ENCODE results near the gene CDK4.
A peak's percentile ranks its signal among the peaks of the same experiment; 100 is the strongest.
"Not testable (repeated sequence)": the region's sequence is repeated elsewhere in the genome, so short reads cannot be mapped to it uniquely, and the experiment has no call there.

CDK4 gene
- total RNA-seq: 52.1 to 223 reads per million in 2 experiments

DNA sequence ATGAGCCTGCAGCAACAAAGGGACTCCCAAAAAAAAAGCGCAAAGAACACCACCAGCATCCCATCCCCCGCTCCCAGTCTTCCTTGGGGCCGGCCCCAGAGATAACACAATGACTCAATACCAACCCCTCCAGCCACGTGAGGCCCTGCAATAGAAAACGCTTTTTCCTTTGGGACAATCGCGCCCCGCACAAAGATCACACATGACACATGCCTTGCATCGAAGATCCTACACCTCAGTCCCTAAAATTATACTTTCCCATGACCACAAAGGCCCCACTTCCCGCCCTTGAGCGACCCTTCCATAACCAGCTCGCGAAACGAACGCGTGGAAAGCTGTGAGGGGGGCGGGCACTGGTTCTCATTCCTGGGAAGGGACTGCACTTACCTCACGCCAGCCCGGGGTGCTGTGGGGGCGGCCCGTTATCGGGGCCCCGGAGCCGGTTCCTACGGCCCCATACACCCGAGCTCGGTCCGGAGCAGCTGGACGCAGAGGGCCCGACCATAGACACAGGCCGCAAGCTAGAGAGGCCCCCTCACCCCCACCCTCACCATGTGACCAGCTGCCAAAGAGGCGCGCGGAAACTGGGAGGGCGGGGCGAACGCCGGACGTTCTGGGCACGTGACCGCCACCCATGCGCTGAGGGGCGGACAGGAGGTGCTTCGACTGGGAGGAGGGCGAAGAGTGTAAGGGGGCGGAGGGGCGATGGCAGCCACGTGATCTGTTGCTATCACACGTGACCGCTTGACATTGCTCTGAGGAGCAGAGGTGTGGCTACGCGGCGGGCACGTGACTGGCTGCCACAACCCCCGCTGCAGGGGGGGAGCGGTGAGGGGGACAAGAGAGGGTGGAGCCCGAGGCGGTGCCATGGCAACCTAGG lies at the start of gene CDK4:
CDK4 (minus strand) TSS at position 523 of the 880 bp plus-strand sequence. CDS start 593 bp downstream, outside the sequence.
- DNase-seq (ENCODE audit: low read depth): peak; percentile 99

- no peak for DNase-seq (ENCODE audit: low read depth)
Observed at GRCh38 chr12:57800965-57801364, 48.9 kb upstream of the CDK4 start.

DNA sequence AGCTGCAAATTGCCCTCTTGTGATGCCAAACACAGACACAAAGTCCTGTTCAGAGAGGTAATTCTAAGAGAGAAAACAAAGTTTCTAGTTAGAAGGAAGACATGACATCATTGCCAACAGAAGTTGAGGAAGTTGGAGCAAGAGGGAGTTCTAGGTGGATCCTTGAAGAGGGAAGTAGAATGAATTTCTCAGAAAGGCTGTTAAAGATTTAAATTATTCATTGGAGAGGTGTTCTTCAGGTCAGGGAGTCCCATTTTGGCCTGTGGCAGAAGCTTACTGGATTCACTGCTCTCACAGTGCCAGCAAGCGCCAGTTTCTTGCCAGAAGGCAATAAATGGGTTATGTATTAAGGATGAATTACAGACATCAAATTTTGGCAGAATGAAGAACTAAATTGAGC lies 45.8 kb upstream of the CDK4 start:
- no peak for DNase-seq (ENCODE audit: low read depth)

DNA sequence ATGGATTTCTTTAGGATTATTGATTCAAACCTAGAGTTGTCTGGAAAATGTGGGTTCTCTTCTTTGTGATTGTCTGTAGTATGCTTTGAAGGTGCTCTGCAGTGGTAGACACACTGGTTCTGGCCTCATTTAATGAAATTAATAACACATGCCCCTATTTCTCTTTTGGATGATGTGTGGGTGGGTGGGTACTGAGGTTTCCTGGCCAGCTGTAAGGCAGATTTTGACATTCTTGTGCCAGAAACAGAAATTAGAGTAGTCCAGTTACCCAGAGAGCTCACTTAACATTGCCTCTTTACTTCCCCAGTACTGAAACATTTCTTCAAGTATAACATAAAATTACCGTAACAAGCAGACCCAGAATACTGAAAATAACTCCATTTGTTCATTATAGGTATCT lies 44.9 kb upstream of the CDK4 start:
- DNase-seq (ENCODE audit: low read depth): no peak

GRCh38 chr12:57795354-57795753 lies 43.2 kb upstream of the CDK4 start:
- DNase-seq (ENCODE audit: low read depth): no peak

DNA sequence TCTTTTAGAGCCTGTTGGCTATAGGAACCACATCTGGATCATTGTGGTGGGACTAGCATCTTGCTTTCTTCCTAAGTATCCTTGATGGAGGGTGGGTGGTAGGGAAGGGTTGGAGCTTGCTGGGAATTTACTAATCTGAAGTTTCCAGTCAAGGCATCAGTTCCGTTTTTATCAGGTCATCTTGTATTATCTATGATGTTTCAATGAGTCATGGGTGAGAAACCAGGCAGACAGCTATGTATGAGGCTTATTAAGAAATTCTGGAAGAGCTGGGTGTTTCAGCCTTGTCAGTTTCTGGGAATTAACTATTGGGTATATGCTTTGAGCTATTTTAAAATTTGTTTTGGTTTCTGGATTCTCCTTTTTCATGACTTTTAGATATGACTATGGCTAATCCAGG lies 41.8 kb upstream of the CDK4 start:
- no peak for DNase-seq (ENCODE audit: low read depth)

DNA sequence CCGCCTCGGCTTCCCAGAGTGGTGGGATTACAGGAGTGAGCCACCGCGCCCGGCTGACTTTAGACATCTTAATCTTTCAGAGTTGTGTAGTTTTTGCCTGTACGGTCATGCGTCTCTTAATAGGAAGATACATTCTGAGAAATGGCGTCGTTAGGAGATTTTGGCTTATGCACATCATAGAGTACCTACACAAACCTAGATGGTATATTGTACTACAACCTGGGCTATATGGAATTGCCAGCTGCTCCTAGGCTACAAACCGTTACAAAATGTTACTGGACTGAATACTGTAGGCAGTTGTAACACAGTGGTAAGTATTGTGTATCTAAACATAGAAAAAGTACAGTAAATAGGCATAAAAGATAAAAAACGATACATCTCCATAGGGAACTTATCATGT lies 31.8 kb upstream of the CDK4 start:
- DNase-seq (ENCODE audit: low read depth): no peak

DNA sequence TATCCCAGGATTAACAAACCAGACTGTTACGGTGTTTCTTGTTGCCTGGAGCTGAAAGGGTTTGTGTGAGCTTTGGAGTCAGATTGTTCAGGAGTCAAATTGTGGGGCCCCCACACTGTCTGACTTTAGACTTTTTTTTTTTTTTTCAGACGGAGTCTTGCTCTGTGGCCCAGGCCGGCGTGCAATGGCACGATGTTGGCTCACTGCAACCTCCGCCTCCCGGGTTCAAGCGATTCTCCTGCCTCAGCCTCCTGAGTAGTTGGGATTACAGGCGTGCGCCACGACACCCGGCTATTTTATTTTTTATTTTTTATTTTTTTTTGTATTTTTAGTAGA lies 31.3 kb upstream of the CDK4 start:
- no peak for DNase-seq (ENCODE audit: low read depth)

DNA sequence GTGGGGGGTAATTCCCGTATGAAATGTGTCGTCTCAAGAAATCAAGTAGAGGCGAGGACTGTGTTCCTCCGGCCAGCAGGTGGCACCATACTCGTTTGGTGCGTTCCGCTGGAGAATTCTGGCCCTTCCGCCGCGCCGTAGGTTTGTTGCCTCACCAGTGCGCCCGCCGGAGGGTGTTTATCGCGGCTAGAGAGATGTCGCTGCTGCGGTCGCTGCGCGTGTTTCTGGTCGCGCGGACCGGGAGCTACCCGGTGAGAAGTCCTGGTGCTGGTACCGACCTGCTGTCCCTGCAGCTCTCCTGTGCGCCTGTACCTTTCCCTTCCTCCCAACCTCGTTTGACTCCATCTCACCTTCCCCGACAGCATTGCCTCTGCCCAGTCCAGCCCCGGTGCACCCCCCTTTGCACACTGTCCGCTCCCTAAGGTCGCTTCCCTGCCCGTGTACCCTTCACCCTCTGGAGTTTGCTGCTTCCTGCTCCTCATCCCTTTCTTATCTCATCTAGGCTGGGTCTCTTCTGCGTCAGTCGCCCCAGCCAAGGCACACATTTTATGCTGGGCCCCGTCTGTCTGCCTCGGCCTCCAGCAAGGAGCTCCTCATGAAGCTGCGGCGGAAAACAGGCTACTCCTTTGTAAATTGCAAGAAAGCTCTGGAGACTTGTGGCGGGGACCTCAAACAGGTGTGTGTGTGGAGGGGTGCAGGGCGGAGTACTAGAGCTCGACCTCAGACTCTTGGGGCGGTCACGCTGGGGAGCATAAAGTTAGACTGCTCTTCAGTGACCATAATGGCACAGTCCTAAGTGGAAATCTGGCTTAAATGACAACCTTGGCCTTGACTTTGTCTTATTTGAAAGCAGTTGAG lies 30.7 kb upstream of the CDK4 start, which contains the start of gene TSFM:
TSFM (plus strand) TSS at position 180 of the 858 bp plus-strand sequence; CDS start at position 195, 15 bp downstream.
- DNase-seq (ENCODE audit: low read depth): peak; percentile 95

DNA sequence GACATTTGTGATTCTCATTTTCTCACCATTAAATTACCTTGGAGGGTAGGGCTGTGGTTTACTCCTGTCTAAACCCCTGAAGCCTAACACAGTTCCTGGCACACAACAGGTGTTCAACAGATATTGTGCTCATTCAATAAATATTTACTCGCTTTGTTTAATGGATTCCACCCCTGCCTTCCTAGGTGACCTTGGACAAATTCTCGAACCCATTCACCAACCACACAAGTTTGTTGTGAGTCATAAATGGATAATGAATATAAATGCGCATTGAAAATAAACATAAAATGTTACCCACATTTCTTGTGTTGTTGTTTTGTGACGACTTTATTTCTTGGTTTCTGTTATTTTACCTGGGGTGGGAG lies 30.1 kb upstream of the CDK4 start:
- no peak for DNase-seq (ENCODE audit: low read depth)

GRCh38 chr12:57781801-57782200 lies 29.7 kb upstream of the CDK4 start:
- DNase-seq (ENCODE audit: low read depth): no peak

GRCh38 chr12:57781244-57781643 lies 29.1 kb upstream of the CDK4 start:
- no peak for DNase-seq (ENCODE audit: low read depth)

GRCh38 chr12:57780284-57780897 lies 28.3 kb upstream of the CDK4 start:
- DNase-seq (ENCODE audit: low read depth): no peak

GRCh38 chr12:57779736-57780135 lies 27.6 kb upstream of the CDK4 start:
- no peak for DNase-seq (ENCODE audit: low read depth)

DNA sequence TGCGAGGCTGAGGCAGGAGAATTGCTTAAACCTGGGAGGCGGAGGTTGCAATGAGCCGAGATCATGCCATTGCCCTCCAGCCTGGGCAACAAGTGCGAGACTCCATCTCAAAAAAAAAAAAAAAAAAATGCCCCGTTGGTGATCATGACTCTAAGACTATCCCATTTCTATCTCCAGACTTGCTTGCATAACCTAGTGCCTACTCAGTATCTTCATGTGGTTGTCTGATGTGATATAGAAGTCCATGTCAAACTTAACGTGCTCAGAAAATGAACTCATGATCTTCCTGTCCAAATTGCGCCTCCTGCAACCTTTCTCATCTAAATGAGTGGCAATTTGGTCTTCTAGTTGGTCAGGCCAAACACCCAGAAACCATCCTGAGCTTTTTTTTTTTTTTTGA lies 25.8 kb upstream of the CDK4 start:
- no peak for DNase-seq (ENCODE audit: low read depth)

DNA sequence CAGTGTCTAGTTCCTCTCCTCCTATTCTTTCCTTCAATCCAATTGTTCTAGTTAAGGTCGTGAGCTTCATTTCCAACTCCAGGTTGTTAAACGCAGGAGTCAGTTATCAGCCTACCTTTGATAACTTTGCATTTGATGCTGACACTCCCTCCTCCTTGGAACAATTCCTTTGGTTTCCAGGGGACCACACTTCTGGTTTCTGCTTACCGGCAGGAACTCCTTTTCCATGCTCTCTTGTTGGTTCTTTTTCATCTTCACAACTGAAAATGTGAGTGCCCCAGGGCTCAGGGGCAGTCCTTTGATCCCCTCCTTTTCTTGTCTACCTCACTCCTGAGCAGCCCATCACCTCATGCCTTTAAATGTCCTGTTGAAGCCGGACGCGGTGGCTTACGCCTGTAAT lies 25.3 kb upstream of the CDK4 start:
- DNase-seq (ENCODE audit: low read depth): no peak

GRCh38 chr12:57776247-57776587 lies 24.1 kb upstream of the CDK4 start:
- DNase-seq (ENCODE audit: low read depth): no peak

DNA sequence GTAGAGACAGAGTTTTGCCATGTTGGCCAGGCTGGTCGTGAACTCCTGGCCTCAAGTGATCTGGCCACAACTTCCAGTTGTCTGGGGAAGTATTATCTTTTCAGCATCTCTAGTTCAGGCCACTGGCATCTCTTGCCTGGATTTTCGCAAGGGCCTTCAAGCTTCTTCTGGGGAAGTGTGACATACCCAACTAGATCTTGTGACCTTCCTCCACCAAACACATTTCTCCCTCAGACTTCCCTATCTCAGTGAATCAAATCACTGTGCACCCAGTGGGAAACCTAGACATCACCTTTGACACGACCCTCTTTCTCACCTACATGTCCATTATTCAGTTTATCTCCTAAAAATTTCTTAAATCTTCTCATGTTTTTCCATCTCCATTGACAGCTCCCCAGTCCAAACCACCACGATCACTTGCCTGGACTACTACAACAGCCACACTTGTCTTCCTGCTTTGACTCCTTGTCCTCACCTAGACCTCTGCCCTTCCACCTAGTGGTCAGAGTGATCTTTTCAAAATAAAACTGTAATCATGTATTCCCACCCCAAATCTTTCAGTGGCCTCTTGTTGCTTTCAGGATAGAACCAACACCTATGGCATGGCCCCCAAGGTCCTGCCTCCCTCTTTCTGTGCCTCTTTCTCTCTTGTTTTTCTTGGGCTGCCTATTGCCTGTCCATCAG lies 23.6 kb upstream of the CDK4 start:
- no peak for DNase-seq (ENCODE audit: low read depth)

DNA sequence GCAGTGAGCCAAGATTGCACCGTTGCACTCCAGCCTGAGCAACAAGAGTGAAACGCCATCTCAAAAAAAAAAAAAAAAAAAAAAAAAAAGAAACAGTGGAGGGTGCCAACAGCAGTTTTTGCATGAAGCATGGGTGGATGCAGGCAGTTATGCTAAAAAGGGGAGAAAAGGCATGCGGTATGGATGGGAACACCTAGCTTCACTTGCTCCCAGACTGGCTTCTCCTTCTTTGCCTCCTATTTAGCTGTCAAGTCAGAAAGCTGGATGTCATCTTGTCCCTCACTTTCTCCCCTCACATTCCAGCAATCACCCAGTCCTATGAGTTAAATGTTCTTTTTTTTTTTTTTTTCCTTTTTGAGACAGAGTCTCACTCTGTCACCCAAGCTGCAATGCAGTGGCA lies 22.9 kb upstream of the CDK4 start:
- no peak for DNase-seq (ENCODE audit: low read depth)

DNA sequence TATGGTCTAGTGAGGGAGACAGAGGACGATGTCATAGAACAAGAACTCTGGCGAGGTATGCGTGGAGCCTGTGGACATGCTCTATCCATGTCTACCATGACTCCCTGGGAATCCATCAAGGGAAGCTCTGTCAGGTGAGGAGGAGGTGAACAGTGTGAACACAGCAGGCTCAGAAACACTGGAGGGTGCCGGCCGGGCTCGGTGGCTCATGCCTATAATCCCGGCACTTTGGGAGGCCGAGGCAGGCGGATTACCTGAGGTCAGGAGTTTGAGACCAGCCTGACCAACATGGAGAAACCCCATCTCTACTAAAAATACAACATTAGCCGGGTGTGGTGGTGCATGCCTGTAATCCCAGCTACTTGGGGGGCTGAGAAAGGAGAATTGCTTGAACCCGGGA lies 22.5 kb upstream of the CDK4 start:
- DNase-seq (ENCODE audit: low read depth): not testable (repeated sequence)

DNA sequence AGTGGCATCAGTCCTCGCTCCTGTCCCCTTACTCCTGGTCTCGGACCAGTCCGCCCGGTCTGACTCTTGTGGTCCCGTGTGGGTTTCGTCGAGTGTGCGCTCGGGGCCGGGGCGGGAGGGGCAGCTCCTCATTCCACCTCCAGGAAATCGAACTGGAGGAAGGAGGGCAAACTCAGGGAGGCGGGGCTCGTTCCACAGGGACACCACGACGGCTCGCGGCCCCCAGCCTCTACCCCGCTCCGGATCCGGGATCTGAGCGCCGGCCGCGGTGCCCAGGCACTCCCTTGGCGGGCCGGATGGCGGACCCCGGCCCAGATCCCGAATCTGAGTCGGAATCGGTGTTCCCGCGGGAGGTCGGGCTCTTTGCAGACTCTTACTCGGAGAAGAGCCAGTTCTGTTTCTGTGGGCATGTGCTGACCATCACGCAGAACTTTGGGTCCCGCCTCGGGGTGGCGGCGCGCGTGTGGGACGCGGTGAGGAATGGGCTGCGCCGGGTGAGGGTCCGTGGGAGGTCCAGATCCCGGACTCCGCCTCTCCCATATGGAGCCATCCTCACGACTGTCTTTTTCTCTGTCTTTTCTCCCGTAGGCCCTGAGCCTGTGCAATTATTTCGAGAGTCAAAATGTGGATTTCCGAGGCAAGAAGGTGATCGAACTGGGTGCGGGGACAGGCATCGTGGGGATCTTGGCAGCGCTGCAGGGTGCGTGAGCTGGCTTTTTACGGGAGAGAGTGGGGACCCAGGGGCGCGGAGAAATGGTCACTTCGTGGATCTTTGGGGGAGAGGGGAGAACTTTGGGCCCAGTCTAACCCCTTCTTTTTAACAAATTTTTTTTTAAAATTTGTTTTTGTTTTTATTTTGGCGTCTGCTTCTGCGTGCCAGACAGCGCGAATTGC lies 20.6 kb upstream of the CDK4 start, which contains the start of gene EEF1AKMT3:
EEF1AKMT3 (plus strand) TSS at position 186 of the 894 bp plus-strand sequence; CDS start at position 297, 111 bp downstream.
- no peak for DNase-seq (ENCODE audit: low read depth)

Measured in T follicular helper cell (primary cell).